Neural cell (in vitro differentiated cells): ENCODE measurements around the gene ANKMY1. TPM values are rescaled to one million over a fixed set of nuclear protein-coding genes. Genes with fewer than 3 reads are reported as not detected.

Experiments
- H2AFZ ChIP-seq: fragments of 200-600, 300-800 bp; sonication (generic), shearing (Covaris generic); 2 replicates; pipeline ENCODE4 v1.6.0; 2014; ENCODE audit warnings: low read depth, mild to moderate bottlenecking, antibody characterized with exemption, low read length, moderate library complexity
- H3F3A ChIP-seq: fragments of 200-600 bp; shearing (Covaris generic); 2 replicates; pipeline ENCODE4 v1.6.1; 2016; ENCODE audit warnings: mild to moderate bottlenecking, moderate library complexity, mixed read lengths, antibody characterized with exemption, low read length; ENCODE audit not compliant: insufficient read depth, poor library complexity, severe bottlenecking
- H3K27ac ChIP-seq: fragments of 200-600, 300-800 bp; sonication (generic), shearing (Covaris generic); 2 replicates; pipeline ENCODE4 v1.5.1; 2014; ENCODE audit warnings: mild to moderate bottlenecking, low read length, moderate library complexity
- H3K27me3 ChIP-seq: fragments of 300-800, 200-600 bp; sonication (generic), shearing (Covaris generic); 2 replicates; pipeline ENCODE4 v1.6.0; 2014; ENCODE audit warnings: mild to moderate bottlenecking, low read depth, low read length, moderate library complexity; ENCODE audit not compliant: insufficient read depth
- H3K36me3 ChIP-seq: fragments of 300-800, 200-600 bp; sonication (generic), shearing (Covaris generic); 2 replicates; pipeline ENCODE4 v1.5.1; 2014; ENCODE audit warnings: mild to moderate bottlenecking, antibody characterized with exemption, low read length, moderate library complexity; ENCODE audit not compliant: insufficient read depth
- H3K4me2 ChIP-seq: fragments of 300-800, 200-600 bp; sonication (generic), shearing (Covaris generic); 2 replicates; pipeline ENCODE4 v1.6.0; 2014; ENCODE audit warnings: mild to moderate bottlenecking, low read length
- H3K4me3 ChIP-seq: fragments of 300-800, 200-600 bp; sonication (generic), shearing (Covaris generic); 2 replicates; pipeline ENCODE4 v1.5.1; 2014; ENCODE audit warnings: mild to moderate bottlenecking, low read length, moderate library complexity
- H3K79me2 ChIP-seq: fragments of 200-600 bp; shearing (Covaris generic); replicated peaks from 2 replicates; pipeline ENCODE4 v1.6.0; 2014; ENCODE audit warnings: mild to moderate bottlenecking, low read length, moderate library complexity; ENCODE audit not compliant: insufficient read depth
- H3K9ac ChIP-seq: fragments of 300-800, 200-600 bp; sonication (generic), shearing (Covaris generic); 2 replicates; pipeline ENCODE4 v1.6.1; 2016; ENCODE audit warnings: mild to moderate bottlenecking, low read length, mixed read lengths
- H3K9me2 ChIP-seq: fragments of 200-600 bp; shearing (Covaris generic); 2 replicates; pipeline ENCODE4 v1.6.1; 2016; ENCODE audit warnings: mild to moderate bottlenecking, low read length, mixed read lengths; ENCODE audit not compliant: insufficient read depth
- H3K9me3 ChIP-seq: fragments of 200-600, 300-800 bp; sonication (generic), shearing (Covaris generic); 2 replicates; pipeline ENCODE4 v1.6.1; 2016; ENCODE audit warnings: mild to moderate bottlenecking, mixed run types, low read length, moderate library complexity, mixed read lengths
- H4K20me1 ChIP-seq: fragments of 200-600 bp; shearing (Covaris generic); 2 replicates; pipeline ENCODE4 v1.6.1; 2016; ENCODE audit warnings: mild to moderate bottlenecking, mixed run types; ENCODE audit not compliant: insufficient read depth
- EP300 ChIP-seq: fragments of 450-650 bp; conservative IDR thresholded peaks from 2 replicates; pipeline ENCODE4 v1.6.1; 2014; ENCODE audit warnings: antibody characterized with exemption, mild to moderate bottlenecking, moderate library complexity; ENCODE audit not compliant: poor library complexity, severe bottlenecking
- EZH2 ChIP-seq: fragments of 200-600, 300-800 bp; shearing (Covaris generic), sonication (generic); IDR thresholded peaks from 2 replicates; pipeline ENCODE4 v1.6.1; 2014; ENCODE audit warnings: antibody characterized with exemption, low read length, borderline replicate concordance, mild to moderate bottlenecking; ENCODE audit not compliant: insufficient read depth, poor library complexity, severe bottlenecking
- MXI1 ChIP-seq: fragments of 450-650 bp; conservative IDR thresholded peaks from 2 replicates; pipeline ENCODE4 v1.6.1; 2014; ENCODE audit warnings: antibody characterized with exemption, mild to moderate bottlenecking; ENCODE audit not compliant: poor library complexity, severe bottlenecking
- POLR2AphosphoS5 ChIP-seq: IDR thresholded peaks from 2 replicates; pipeline ENCODE4 v1.6.1; 2012
- RAD21 ChIP-seq: fragments of 450-650 bp; conservative IDR thresholded peaks from 2 replicates; pipeline ENCODE4 v1.6.1; 2014; ENCODE audit warnings: antibody characterized with exemption, mild to moderate bottlenecking, moderate library complexity
- REST ChIP-seq: IDR thresholded peaks from 2 replicates; pipeline ENCODE4 v1.6.1; 2012; ENCODE audit warnings: borderline replicate concordance
- SMC3 ChIP-seq: fragments of 450-650 bp; conservative IDR thresholded peaks from 2 replicates; pipeline ENCODE4 v1.6.1; 2014; ENCODE audit warnings: antibody characterized with exemption, mild to moderate bottlenecking, moderate library complexity; ENCODE audit not compliant: poor library complexity
- TAF1 ChIP-seq: IDR thresholded peaks from 2 replicates; pipeline ENCODE4 v1.6.1; 2012; ENCODE audit warnings: low read depth
- polyA plus RNA-seq: library from polyadenylated mRNA; depleted of rRNA; stranded (reverse); fragments of >200 nt; gene quantifications from 2 replicates; pipeline ENCODE4 v1.2.3, GENCODE V29; 2014
- TF ChIP-seq, protein P1 (sequence below): fragments of 450-650 bp; IDR thresholded peaks from 2 replicates; pipeline ENCODE4 v1.5.1; 2014; ENCODE audit warnings: antibody characterized with exemption, mild to moderate bottlenecking, moderate library complexity; ENCODE audit not compliant: poor library complexity, severe bottlenecking

ANKMY1 gene
- polyA plus RNA-seq, 1 donor from 2014 or later, result 6.6 TPM

- H2AFZ ChIP-seq, result no peak overlapping the region
- no peaks in the 10 kb centered on the region for H3K9me2 ChIP-seq
- H3K9me3 ChIP-seq, result no peaks in the 10 kb centered on the region
- no peaks in the 10 kb centered on the region for H3F3A ChIP-seq
- H3K4me3 ChIP-seq, result no peak overlapping the region
- no peaks in the 10 kb centered on the region for H3K36me3 ChIP-seq
- no peak overlapping the region for H3K27ac ChIP-seq
- no peak overlapping the region for H3K9ac ChIP-seq
- no peaks in the 10 kb centered on the region for H3K79me2 ChIP-seq
- H4K20me1 ChIP-seq, result no peaks in the 10 kb centered on the region
- TF ChIP-seq REST, result no peak
- no peak for TF ChIP-seq POLR2AphosphoS5
- TF ChIP-seq, protein P1, sequence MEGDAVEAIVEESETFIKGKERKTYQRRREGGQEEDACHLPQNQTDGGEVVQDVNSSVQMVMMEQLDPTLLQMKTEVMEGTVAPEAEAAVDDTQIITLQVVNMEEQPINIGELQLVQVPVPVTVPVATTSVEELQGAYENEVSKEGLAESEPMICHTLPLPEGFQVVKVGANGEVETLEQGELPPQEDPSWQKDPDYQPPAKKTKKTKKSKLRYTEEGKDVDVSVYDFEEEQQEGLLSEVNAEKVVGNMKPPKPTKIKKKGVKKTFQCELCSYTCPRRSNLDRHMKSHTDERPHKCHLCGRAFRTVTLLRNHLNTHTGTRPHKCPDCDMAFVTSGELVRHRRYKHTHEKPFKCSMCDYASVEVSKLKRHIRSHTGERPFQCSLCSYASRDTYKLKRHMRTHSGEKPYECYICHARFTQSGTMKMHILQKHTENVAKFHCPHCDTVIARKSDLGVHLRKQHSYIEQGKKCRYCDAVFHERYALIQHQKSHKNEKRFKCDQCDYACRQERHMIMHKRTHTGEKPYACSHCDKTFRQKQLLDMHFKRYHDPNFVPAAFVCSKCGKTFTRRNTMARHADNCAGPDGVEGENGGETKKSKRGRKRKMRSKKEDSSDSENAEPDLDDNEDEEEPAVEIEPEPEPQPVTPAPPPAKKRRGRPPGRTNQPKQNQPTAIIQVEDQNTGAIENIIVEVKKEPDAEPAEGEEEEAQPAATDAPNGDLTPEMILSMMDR, result no peak
- TF ChIP-seq RAD21, result no peak
- no peak for TF ChIP-seq EZH2
- TF ChIP-seq EP300, result no peak
- TF ChIP-seq TAF1, result no peak
- no peaks in the 10 kb centered on the region for H3K27me3 ChIP-seq
- H3K4me2 ChIP-seq, result no peak overlapping the region
Measured at GRCh38 chr2:240604939-240605716, 47.3 kb upstream of the ANKMY1 start.

- Histone ChIP-seq H3K9me2 (no peaks in the 10 kb centered on the region), H3F3A (no peaks in the 10 kb centered on the region), H3K36me3 (no peaks in the 10 kb centered on the region), H2AFZ (no peak overlapping the region), H3K27ac (no peak overlapping the region), H3K9me3 (no peaks in the 10 kb centered on the region), H4K20me1 (no peaks in the 10 kb centered on the region), H3K27me3 (no peaks in the 10 kb centered on the region), H3K4me2 (no peak overlapping the region), H3K4me3 (no peak overlapping the region), H3K79me2 (no peaks in the 10 kb centered on the region), H3K9ac (no peak overlapping the region)
- TF ChIP-seq EZH2 (no peak), REST (no peak), EP300 (no peak), MXI1 (no peak), SMC3 (no peak), TAF1 (no peak), RAD21 (no peak), POLR2AphosphoS5 (no peak)
- TF ChIP-seq, protein P1, result no peak
Measured at GRCh38 chr2:240604291-240604938, 46.6 kb upstream of the ANKMY1 start.
